ENCODE data around the gene PLXNA4. TPM values are rescaled to one million over a fixed set of nuclear protein-coding genes. Genes with fewer than 3 reads are reported as not detected.

PLXNA4 gene
- total RNA-seq, 1 experiment from 2014 or later: 0.10 TPM

DNA sequence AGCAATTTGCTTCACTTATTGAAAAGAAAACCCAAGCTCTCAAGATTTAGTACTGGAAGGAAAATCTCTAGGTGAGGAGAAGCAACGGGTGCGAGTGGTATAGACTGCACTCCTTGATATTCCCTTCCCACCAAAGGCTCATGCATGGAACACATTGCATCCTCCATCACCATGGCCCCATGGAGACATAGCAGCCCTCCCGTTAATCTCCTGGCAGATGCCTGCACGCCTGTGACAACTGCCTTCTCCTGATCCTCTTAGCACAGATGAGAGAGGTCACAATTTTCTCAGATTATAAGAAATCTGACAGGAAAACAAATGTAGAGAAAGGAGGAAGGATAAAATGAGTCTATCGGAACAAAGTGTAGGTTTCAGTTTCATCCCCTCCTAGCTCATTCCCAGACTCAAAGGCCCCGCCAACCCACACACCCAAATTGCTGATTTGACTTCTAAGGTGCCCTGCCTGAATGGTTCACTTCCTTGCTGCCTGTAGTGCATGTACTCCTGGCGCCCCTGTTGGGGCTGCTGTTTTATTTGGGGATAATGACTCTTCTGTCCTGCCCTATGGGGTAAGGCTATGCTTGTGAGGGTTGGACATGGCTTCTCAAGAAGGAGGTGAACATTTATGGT, 50.0 kb downstream of the PLXNA4 start:
- no peak for ATAC-seq
- no peak overlapping the region for H3K4me3 ChIP-seq (ENCODE audit: low read depth in 2 of 2, low read length in 2 of 2)
- intact Hi-C loops (cut with micrococcal nuclease; ENCODE audit: unreplicated experiment): no loop called here
- no peaks in the 10 kb centered on the region for H3K9me3 ChIP-seq (ENCODE audit: control insufficient read depth, insufficient read depth, low read depth, low read length)
- no peak for DNase-seq (ENCODE audit: low read depth, low spot score)
- POLR2A ChIA-PET: no interaction called here
- no peak overlapping the region for H3K27ac ChIP-seq (ENCODE audit: low read length)
- in situ Hi-C loops (cut with HindIII; ENCODE audit: low pct_unique_long_range_greater_than_20kb, low sequenced_read_pairs): no loop called here
- TF ChIP-seq, protein P1, sequence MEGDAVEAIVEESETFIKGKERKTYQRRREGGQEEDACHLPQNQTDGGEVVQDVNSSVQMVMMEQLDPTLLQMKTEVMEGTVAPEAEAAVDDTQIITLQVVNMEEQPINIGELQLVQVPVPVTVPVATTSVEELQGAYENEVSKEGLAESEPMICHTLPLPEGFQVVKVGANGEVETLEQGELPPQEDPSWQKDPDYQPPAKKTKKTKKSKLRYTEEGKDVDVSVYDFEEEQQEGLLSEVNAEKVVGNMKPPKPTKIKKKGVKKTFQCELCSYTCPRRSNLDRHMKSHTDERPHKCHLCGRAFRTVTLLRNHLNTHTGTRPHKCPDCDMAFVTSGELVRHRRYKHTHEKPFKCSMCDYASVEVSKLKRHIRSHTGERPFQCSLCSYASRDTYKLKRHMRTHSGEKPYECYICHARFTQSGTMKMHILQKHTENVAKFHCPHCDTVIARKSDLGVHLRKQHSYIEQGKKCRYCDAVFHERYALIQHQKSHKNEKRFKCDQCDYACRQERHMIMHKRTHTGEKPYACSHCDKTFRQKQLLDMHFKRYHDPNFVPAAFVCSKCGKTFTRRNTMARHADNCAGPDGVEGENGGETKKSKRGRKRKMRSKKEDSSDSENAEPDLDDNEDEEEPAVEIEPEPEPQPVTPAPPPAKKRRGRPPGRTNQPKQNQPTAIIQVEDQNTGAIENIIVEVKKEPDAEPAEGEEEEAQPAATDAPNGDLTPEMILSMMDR (IDR thresholded peaks at IDR 0.05): no peak
- TF ChIP-seq TCF7L2 (IDR thresholded peaks at IDR 0.05; ENCODE audit: low read depth, low read length) (no peak), REST (IDR thresholded peaks at IDR 0.05; ENCODE audit: insufficient read depth in 1 of 2, low read depth in 2 of 2, low read length in 1 of 2) (no peak), SIN3A (IDR thresholded peaks at IDR 0.05; ENCODE audit: borderline replicate concordance, insufficient read depth, low read depth, low read length) (no peak), POLR2AphosphoS5 (IDR thresholded peaks at IDR 0.05; ENCODE audit: low read depth, low read length) (no peak)
- H3K4me1 ChIP-seq (ENCODE audit: control insufficient read depth, insufficient read depth, low read length): no peaks in the 10 kb centered on the region
- H3K27me3 ChIP-seq (ENCODE audit: control insufficient read depth, insufficient read depth, low read length): peaks cover 17% of the 10 kb centered on the region
- BruUV-seq (replicated peaks): no TSS peak
- no peaks in the 10 kb centered on the region for H3K36me3 ChIP-seq (ENCODE audit: control insufficient read depth, insufficient read depth, low read length)
- CTCF ChIA-PET: no interaction called here

- in situ Hi-C loops (cut with HindIII; ENCODE audit: low pct_unique_long_range_greater_than_20kb, low sequenced_read_pairs) (no loop called here), intact Hi-C loops (cut with micrococcal nuclease; ENCODE audit: unreplicated experiment) (no loop called here)
- Histone ChIP-seq H3K4me3 (ENCODE audit: low read depth in 2 of 2, low read length in 2 of 2) (no peak overlapping the region), H3K27me3 (ENCODE audit: control insufficient read depth, insufficient read depth, low read length) (peaks cover 3% of the 10 kb centered on the region; the same call in 1 of the 2 replicates), H3K36me3 (ENCODE audit: control insufficient read depth, insufficient read depth, low read length) (no peaks in the 10 kb centered on the region), H3K9me3 (ENCODE audit: control insufficient read depth, insufficient read depth, low read depth, low read length) (no peaks in the 10 kb centered on the region), H3K27ac (ENCODE audit: low read length) (no peak overlapping the region), H3K4me1 (ENCODE audit: control insufficient read depth, insufficient read depth, low read length) (no peaks in the 10 kb centered on the region)
- ChIA-PET CTCF (no interaction called here), POLR2A (no interaction called here)
- no peak for DNase-seq (ENCODE audit: low read depth, low spot score)
- TF ChIP-seq REST (IDR thresholded peaks at IDR 0.05; ENCODE audit: insufficient read depth in 1 of 2, low read depth in 2 of 2, low read length in 1 of 2) (no peak), TCF7L2 (IDR thresholded peaks at IDR 0.05; ENCODE audit: low read depth, low read length) (no peak), POLR2AphosphoS5 (IDR thresholded peaks at IDR 0.05; ENCODE audit: low read depth, low read length) (no peak), SIN3A (IDR thresholded peaks at IDR 0.05; ENCODE audit: borderline replicate concordance, insufficient read depth, low read depth, low read length) (no peak)
- TF ChIP-seq, protein P1 (IDR thresholded peaks at IDR 0.05): no peak
- no peak for ATAC-seq
- BruUV-seq (replicated peaks): no TSS peak
These were observed 54.8 kb downstream of the PLXNA4 start for GRCh38 chr7:132521423-132521822.

Measured in Panc1 (cell line).